ENCODE data around the gene MICAL2.

DNA sequence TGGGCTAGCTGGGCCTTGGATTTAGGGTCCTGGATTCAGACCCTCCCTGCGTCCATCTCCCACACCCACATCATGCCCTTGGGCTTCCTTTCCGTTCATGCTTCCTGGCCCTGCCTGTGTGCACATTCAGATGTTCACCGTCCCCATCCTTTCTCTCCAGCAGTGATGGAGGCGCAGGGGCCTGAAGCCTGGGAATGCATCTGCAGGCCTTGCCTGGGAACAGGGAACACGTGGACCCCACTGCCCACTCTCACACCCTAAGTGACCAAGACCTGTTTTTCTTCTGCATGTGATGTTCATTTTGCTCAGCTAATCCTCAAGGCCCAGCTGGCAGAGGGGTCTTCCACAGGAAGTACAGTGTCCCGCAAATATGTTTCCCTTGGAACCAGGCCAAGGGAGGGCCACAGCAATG lies 175.4 kb downstream of the MICAL2 start:
- TF ChIP-seq, protein P1, sequence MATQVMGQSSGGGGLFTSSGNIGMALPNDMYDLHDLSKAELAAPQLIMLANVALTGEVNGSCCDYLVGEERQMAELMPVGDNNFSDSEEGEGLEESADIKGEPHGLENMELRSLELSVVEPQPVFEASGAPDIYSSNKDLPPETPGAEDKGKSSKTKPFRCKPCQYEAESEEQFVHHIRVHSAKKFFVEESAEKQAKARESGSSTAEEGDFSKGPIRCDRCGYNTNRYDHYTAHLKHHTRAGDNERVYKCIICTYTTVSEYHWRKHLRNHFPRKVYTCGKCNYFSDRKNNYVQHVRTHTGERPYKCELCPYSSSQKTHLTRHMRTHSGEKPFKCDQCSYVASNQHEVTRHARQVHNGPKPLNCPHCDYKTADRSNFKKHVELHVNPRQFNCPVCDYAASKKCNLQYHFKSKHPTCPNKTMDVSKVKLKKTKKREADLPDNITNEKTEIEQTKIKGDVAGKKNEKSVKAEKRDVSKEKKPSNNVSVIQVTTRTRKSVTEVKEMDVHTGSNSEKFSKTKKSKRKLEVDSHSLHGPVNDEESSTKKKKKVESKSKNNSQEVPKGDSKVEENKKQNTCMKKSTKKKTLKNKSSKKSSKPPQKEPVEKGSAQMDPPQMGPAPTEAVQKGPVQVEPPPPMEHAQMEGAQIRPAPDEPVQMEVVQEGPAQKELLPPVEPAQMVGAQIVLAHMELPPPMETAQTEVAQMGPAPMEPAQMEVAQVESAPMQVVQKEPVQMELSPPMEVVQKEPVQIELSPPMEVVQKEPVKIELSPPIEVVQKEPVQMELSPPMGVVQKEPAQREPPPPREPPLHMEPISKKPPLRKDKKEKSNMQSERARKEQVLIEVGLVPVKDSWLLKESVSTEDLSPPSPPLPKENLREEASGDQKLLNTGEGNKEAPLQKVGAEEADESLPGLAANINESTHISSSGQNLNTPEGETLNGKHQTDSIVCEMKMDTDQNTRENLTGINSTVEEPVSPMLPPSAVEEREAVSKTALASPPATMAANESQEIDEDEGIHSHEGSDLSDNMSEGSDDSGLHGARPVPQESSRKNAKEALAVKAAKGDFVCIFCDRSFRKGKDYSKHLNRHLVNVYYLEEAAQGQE (IDR thresholded peaks at IDR 0.05; ENCODE audit: low read depth): no peak
- TF ChIP-seq, protein P2, sequence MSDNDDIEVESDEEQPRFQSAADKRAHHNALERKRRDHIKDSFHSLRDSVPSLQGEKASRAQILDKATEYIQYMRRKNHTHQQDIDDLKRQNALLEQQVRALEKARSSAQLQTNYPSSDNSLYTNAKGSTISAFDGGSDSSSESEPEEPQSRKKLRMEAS (IDR thresholded peaks at IDR 0.05): no peak
- TF ChIP-seq EP300 (IDR thresholded peaks at IDR 0.05; ENCODE audit: borderline replicate concordance): no peak
- no peak for TF ChIP-seq TAF1 (IDR thresholded peaks at IDR 0.05; ENCODE audit: low read depth)
- no peak for TF ChIP-seq ZBTB7A (IDR thresholded peaks at IDR 0.05; ENCODE audit: low read depth)
- TF ChIP-seq YY1 (IDR thresholded peaks at IDR 0.05; ENCODE audit: low read depth): no peak
- no peak for TF ChIP-seq TEAD4 (IDR thresholded peaks at IDR 0.05)
- TF ChIP-seq RAD21 (IDR thresholded peaks at IDR 0.05; ENCODE audit: low read depth): no peak
- TF ChIP-seq FOXM1 (IDR thresholded peaks at IDR 0.05; ENCODE audit: borderline replicate concordance, low read depth): no peak
- TF ChIP-seq, protein P3, sequence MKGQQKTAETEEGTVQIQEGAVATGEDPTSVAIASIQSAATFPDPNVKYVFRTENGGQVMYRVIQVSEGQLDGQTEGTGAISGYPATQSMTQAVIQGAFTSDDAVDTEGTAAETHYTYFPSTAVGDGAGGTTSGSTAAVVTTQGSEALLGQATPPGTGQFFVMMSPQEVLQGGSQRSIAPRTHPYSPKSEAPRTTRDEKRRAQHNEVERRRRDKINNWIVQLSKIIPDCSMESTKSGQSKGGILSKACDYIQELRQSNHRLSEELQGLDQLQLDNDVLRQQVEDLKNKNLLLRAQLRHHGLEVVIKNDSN (IDR thresholded peaks at IDR 0.05): no peak

Data from Ishikawa (cell line).